Calu3 (cell line): ENCODE measurements around the gene CDH13. TPM values are rescaled to one million over a fixed set of nuclear protein-coding genes. Genes with fewer than 3 reads are reported as not detected.

Experiments
- BruUV-seq: library from RNA; stranded (reverse); fragments of 400-500 nt; replicated peaks from 2 replicates; lab custom pipeline; 2021; lab: Mats Ljungman, UMichigan
- CTCF ChIA-PET: fragments of 300-600 bp; sonication (Branson Sonifier 250); formaldehyde crosslinking; loops from one replicate; lab custom pipeline; 2022; ENCODE audit warnings: antibody characterized with exemption; lab: Charles Lee
- DNase-seq: peaks from one replicate; pipeline ENCODE4 v3.0.0; 2022
- H3K27ac Mint-ChIP-seq: one replicate; pipeline ENCODE4 v1.8.0; 2022; ENCODE audit warnings: mixed read lengths; ENCODE audit not compliant: unreplicated experiment
- H3K27me3 Mint-ChIP-seq: one replicate; pipeline ENCODE4 v1.8.0; 2022; ENCODE audit warnings: mixed read lengths; ENCODE audit not compliant: unreplicated experiment
- H3K36me3 Mint-ChIP-seq: one replicate; pipeline ENCODE4 v1.8.0; 2022; ENCODE audit warnings: mild to moderate bottlenecking, moderate library complexity, mixed read lengths; ENCODE audit not compliant: insufficient read depth, unreplicated experiment
- H3K4me1 Mint-ChIP-seq: one replicate; pipeline ENCODE4 v1.8.0; 2022; ENCODE audit warnings: mild to moderate bottlenecking, low read depth, mixed read lengths; ENCODE audit not compliant: unreplicated experiment
- H3K4me3 Mint-ChIP-seq: one replicate; pipeline ENCODE4 v1.8.0; 2022; ENCODE audit warnings: mild to moderate bottlenecking, low read depth, moderate library complexity, mixed read lengths; ENCODE audit not compliant: unreplicated experiment
- H3K9me3 Mint-ChIP-seq: one replicate; pipeline ENCODE4 v1.8.0; 2022; ENCODE audit warnings: low read depth, mixed read lengths; ENCODE audit not compliant: unreplicated experiment
- CTCF ChIP-seq: fragments of 200-600 bp; IDR thresholded peaks from one replicate; pipeline ENCODE4 v1.8.0; 2022; ENCODE audit warnings: antibody characterized with exemption; ENCODE audit not compliant: unreplicated experiment
- intact Hi-C: fragments of 100-400 bp; cut with micrococcal nuclease; formaldehyde crosslinking; loops from one replicate; pipeline ENCODE4 v1.10.0; 2022; ENCODE audit not compliant: unreplicated experiment
- total RNA-seq: library from RNA; stranded (reverse); gene quantifications from 2 replicates; pipeline ENCODE4 v1.2.3, GENCODE V29; 2022

The CDH13 gene
- total RNA-seq, 1 experiment from 2014 or later = not detected

GRCh38 chr16:83005653-83006160 is 378.9 kb downstream of the CDH13 start:
- CTCF ChIA-PET = no interaction called here

GRCh38 chr16:83010776-83011720 is 384.3 kb downstream of the CDH13 start:
- no peaks in the 10 kb centered on the region for H3K27me3 Mint-ChIP-seq
- intact Hi-C loops = no loop called here
- no peaks in the 10 kb centered on the region for H3K36me3 Mint-ChIP-seq
- CTCF ChIA-PET = interaction anchor here (0.7 kb wide), 1 partner anchor 878 kb away, joined by 3 read pairs; no protein-coding TSS in a partner anchor
- no peaks in the 10 kb centered on the region for H3K4me1 Mint-ChIP-seq
- H3K27ac Mint-ChIP-seq = no peak overlapping the region
- no peak overlapping the region for H3K4me3 Mint-ChIP-seq
- no peak for DNase-seq
- peaks cover 10% of the 10 kb centered on the region for H3K9me3 Mint-ChIP-seq
- no peak for TF ChIP-seq CTCF
- BruUV-seq = no TSS peak

More at GRCh38 chr16:83005653-83006160, 378.9 kb downstream of the CDH13 start:
- Mint-ChIP-seq H3K36me3 (no peaks in the 10 kb centered on the region), H3K27me3 (no peaks in the 10 kb centered on the region), H3K4me3 (no peak overlapping the region), H3K4me1 (no peaks in the 10 kb centered on the region), H3K27ac (no peak overlapping the region), H3K9me3 (peaks cover 18% of the 10 kb centered on the region)
- no peak for DNase-seq
- BruUV-seq = no TSS peak
- TF ChIP-seq CTCF = no peak
- intact Hi-C loops = no loop called here

GRCh38 chr16:83011939-83012338 is 385.2 kb downstream of the CDH13 start:
- intact Hi-C loops = no loop called here
- CTCF ChIA-PET = no interaction called here
- no peaks in the 10 kb centered on the region for H3K4me1 Mint-ChIP-seq
- H3K36me3 Mint-ChIP-seq = no peaks in the 10 kb centered on the region
- H3K9me3 Mint-ChIP-seq = peaks cover 10% of the 10 kb centered on the region
- H3K4me3 Mint-ChIP-seq = no peak overlapping the region
- no peaks in the 10 kb centered on the region for H3K27me3 Mint-ChIP-seq
- no peak for DNase-seq
- no peak for TF ChIP-seq CTCF
- no TSS peak for BruUV-seq
- no peak overlapping the region for H3K27ac Mint-ChIP-seq

GRCh38 chr16:83013071-83013470 is 386.3 kb downstream of the CDH13 start:
- H3K4me1 Mint-ChIP-seq = no peaks in the 10 kb centered on the region
- no peak overlapping the region for H3K27ac Mint-ChIP-seq
- CTCF ChIA-PET = no interaction called here
- no peak overlapping the region for H3K4me3 Mint-ChIP-seq
- TF ChIP-seq CTCF = no peak
- no TSS peak for BruUV-seq
- no peak for DNase-seq
- H3K9me3 Mint-ChIP-seq = peaks cover 7% of the 10 kb centered on the region
- H3K36me3 Mint-ChIP-seq = no peaks in the 10 kb centered on the region
- intact Hi-C loops = no loop called here
- H3K27me3 Mint-ChIP-seq = no peaks in the 10 kb centered on the region
